ENCODE results near the gene COMMD10.
A peak's percentile ranks its signal among the peaks of the same experiment; 100 is the strongest.
"Not testable (repeated sequence)": the region's sequence is repeated elsewhere in the genome, so short reads cannot be mapped to it uniquely, and the experiment has no call there.

The COMMD10 gene

GRCh38 chr5:116075191-116075831 is 9.5 kb upstream of the COMMD10 start:
- H3K4me3 ChIP-seq (ENCODE audit: low read depth, low read length) = no peak overlapping the region
- TF ChIP-seq, protein P1, sequence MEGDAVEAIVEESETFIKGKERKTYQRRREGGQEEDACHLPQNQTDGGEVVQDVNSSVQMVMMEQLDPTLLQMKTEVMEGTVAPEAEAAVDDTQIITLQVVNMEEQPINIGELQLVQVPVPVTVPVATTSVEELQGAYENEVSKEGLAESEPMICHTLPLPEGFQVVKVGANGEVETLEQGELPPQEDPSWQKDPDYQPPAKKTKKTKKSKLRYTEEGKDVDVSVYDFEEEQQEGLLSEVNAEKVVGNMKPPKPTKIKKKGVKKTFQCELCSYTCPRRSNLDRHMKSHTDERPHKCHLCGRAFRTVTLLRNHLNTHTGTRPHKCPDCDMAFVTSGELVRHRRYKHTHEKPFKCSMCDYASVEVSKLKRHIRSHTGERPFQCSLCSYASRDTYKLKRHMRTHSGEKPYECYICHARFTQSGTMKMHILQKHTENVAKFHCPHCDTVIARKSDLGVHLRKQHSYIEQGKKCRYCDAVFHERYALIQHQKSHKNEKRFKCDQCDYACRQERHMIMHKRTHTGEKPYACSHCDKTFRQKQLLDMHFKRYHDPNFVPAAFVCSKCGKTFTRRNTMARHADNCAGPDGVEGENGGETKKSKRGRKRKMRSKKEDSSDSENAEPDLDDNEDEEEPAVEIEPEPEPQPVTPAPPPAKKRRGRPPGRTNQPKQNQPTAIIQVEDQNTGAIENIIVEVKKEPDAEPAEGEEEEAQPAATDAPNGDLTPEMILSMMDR (IDR thresholded peaks at IDR 0.05; ENCODE audit: borderline replicate concordance, insufficient read depth, low read depth, low read length) = no peak

- TF ChIP-seq, protein P1 (IDR thresholded peaks at IDR 0.05; ENCODE audit: borderline replicate concordance, insufficient read depth, low read depth, low read length) = no peak
- H3K4me3 ChIP-seq (ENCODE audit: low read depth, low read length) = no peak overlapping the region
These were observed 8.3 kb upstream of the COMMD10 start for GRCh38 chr5:116076496-116076895.

DNA sequence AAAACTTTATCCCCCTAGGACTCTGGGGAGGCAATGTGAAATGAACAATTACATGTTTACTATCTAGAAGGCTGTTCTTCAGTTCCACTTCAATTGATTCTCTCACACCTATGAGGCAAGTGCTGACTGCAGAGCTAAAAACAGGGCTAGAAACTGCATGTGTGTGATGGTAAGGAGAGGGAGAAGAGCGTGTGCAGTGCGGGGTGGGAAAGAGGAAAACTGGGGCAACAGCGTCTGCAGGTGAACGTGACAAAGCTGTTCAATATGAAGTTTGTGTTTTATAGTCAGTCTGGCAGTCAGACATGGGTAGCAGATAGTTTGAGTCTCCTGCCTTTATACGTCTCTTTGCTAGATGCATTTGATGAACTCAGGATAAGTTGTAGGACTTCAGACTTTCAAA is 6.6 kb upstream of the COMMD10 start:
- TF ChIP-seq, protein P1 (IDR thresholded peaks at IDR 0.05; ENCODE audit: borderline replicate concordance, insufficient read depth, low read depth, low read length) = no peak

DNA sequence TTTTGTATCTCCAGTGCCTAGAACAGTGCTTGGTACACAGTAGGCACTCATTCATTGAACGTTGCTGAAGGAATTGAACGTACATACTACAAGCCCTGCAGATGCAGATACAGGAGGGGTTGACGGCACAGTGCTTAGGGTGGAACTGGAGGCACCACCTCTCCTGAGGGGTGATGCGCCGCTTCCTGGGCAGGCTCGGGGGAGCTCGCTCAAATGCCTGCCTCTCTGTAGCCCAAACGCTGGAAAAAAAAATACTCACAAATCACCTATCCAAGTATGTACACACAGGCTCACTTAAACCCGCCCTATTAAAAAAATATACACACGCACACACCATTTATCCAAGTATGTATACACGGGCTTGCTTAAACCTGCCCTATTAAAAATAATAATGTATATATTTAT is 536 bp upstream of the COMMD10 start:
- peak overlapping the region; percentile 77 for H3K4me3 ChIP-seq (ENCODE audit: low read depth, low read length)
- TF ChIP-seq, protein P1 (IDR thresholded peaks at IDR 0.05; ENCODE audit: borderline replicate concordance, insufficient read depth, low read depth, low read length) = no peak

More for the DNA sequence above, 6.6 kb upstream of the COMMD10 start:
- H3K4me3 ChIP-seq (ENCODE audit: low read depth, low read length) = no peak overlapping the region

GRCh38 chr5:116086309-116086708 is 1.5 kb downstream of the COMMD10 start:
- H3K4me3 ChIP-seq (ENCODE audit: low read depth, low read length) = not testable (repeated sequence)

DNA sequence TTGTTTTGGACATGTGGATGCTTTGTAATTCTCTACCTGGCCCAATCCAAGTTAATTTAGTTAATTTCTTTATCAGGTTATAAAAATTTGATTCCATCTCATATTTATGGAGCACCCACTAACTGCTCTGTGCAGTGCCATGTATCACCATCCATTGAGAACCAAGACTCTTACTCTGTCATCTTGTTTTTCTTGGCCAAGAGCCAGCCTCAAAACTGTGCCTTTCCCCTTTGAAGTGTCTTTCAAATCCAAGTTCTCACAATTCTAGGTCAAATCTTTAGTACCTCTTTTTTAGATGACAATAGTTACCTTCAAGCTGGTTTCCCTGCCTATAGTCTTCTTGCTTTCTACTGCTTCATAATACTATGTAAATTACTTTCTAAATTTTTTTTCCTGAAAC is 3.2 kb downstream of the COMMD10 start:
- H3K4me3 ChIP-seq (ENCODE audit: low read depth, low read length) = no peak overlapping the region
- TF ChIP-seq, protein P1 (IDR thresholded peaks at IDR 0.05; ENCODE audit: borderline replicate concordance, insufficient read depth, low read depth, low read length) = no peak

- no peak overlapping the region for H3K4me3 ChIP-seq (ENCODE audit: low read depth, low read length)
- TF ChIP-seq, protein P1 (IDR thresholded peaks at IDR 0.05; ENCODE audit: borderline replicate concordance, insufficient read depth, low read depth, low read length) = no peak
These were observed 5.5 kb downstream of the COMMD10 start for GRCh38 chr5:116090302-116090701.
